ENCODE data around the gene TSPEAR.

Gene TSPEAR

DNA sequence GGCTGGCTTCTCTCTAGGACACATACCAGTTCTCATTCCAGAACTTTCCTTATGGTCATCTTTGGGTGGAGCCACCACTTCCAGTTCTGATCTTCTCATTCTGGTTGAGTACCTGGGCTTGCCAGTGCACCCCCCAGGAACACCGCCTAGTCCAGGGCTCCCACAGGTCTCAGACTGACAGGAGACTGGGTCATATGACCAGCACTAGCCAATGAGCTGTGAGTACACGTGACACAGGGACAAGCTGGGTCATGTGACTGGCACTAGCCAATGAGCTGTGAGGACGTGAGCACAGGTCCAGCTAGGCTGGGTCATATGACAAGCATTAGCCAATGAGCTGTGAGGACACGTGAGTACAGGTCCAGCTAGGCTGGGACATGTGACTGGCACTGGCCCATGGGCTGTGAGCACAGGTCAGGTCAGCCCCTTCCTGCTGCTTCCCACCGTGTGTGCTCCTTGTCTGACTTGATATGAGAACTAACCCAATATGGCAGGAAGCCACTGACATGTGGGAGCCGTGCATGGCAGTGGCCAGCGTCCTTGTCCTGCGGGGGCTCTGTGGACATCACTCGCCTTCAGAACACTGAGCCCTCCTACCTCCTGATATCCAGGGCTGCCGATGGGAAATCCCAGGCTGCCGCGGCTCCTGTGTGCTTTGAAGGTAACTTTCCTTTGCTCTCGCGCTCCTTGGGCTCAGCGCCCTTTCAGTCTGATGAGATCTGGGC lies 194.0 kb downstream of the TSPEAR start:
- H3K4me3 ChIP-seq (ENCODE audit: low read depth, low read length), result no peak overlapping the region
- peak; percentile 7 for DNase-seq (ENCODE audit: low read depth)

DNA sequence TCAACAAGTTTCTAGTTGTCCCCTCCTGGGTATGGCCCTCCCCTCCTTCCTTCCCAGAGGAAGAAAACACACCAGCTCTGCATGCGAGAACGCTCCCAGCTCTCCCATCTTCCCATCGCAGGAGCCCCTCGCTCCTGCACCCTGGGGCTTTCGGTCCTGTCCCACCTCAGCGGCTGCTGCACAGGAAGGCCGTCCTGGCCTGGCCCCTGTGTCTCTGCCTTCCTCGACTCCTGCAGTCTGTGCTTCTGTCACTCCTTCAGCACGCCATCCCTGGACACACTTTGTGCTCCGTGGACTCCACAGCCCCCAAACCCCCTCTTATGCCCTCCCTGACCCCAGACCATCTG lies 194.6 kb downstream of the TSPEAR start:
- H3K4me3 ChIP-seq (ENCODE audit: low read depth, low read length), result no peak overlapping the region
- no peak for DNase-seq (ENCODE audit: low read depth)

- DNase-seq (ENCODE audit: low read depth), result no peak
- H3K4me3 ChIP-seq (ENCODE audit: low read depth, low read length), result no peak overlapping the region
These were observed 195.0 kb downstream of the TSPEAR start for GRCh38 chr21:44516342-44516741.

DNA sequence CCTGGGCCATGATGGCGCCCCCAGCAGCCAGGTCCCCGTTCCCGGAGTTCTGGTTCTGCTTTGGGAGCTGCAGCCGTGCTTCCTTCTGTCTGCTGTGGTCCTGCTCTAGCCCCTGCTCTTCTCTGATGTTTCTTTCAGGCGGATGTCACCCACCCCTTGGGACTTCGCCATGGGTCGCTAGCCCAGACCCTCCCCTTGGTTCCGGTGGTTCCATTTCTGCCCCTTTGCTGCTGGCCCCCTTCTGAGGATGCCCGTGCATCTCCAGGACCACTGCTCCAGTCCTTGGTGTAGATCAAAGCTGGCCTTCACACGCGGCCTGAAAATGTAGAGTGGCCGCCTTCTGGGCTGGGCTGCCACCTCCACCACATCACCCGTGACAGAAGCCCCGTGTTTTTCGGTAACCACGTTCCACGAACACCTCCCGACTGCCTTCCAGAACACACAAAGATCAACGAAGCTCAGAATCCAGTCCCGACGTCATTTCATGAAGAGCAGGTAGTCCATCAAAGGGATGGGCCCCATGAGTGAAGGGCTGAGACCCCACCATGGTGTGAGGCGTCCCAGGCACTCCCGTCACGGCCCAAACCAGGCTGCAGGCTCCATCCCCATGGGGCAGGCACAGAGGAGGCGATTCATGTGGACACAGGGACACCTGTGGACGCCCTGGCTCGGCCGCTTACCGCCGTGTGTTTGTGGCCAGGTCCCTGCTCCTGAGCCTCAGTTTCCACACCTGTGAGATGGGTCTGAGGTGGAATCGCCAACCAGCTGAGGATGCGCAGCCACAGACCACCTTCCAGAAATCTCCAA lies 195.8 kb downstream of the TSPEAR start:
- no peak overlapping the region for H3K4me3 ChIP-seq (ENCODE audit: low read depth, low read length)
- no peak for DNase-seq (ENCODE audit: low read depth)

DNA sequence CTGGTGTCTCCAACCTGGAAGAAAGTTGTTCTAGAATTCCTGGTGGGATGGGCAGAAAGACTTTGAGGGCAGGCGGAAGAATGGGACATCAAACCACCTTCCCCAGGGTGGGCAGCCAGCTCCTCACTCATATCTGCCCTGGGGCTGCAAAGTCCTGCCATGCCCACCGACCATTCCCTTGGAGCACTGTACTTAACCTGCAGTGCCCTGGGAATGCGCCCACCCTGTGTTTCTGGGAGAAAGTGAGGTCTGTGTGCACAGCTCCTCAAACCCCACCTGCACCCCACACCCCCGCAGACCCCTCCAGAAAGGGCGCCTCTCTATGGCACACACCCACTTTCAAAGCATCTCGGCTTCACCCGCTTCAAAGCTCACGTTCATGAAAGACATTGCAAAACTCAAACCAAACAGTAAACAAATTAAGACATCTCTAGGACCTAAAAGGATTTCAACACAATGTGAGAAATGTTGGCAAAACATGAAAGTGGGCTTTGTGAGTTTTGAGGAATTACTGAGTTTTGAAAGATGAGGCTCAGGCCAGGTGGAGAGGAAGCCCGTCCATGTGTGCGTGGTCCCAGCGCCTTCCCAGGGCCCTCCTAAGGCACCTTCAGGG lies 196.5 kb downstream of the TSPEAR start:
- no peak overlapping the region for H3K4me3 ChIP-seq (ENCODE audit: low read depth, low read length)
- DNase-seq (ENCODE audit: low read depth), result no peak

GRCh38 chr21:44514218-44514520 lies 197.2 kb downstream of the TSPEAR start:
- DNase-seq (ENCODE audit: low read depth), result no peak

GRCh38 chr21:44513389-44514217 lies 197.8 kb downstream of the TSPEAR start:
- no peak overlapping the region for H3K4me3 ChIP-seq (ENCODE audit: low read depth, low read length)
- no peak for DNase-seq (ENCODE audit: low read depth)

More at GRCh38 chr21:44514218-44514520, 197.2 kb downstream of the TSPEAR start:
- H3K4me3 ChIP-seq (ENCODE audit: low read depth, low read length), result no peak overlapping the region

DNA sequence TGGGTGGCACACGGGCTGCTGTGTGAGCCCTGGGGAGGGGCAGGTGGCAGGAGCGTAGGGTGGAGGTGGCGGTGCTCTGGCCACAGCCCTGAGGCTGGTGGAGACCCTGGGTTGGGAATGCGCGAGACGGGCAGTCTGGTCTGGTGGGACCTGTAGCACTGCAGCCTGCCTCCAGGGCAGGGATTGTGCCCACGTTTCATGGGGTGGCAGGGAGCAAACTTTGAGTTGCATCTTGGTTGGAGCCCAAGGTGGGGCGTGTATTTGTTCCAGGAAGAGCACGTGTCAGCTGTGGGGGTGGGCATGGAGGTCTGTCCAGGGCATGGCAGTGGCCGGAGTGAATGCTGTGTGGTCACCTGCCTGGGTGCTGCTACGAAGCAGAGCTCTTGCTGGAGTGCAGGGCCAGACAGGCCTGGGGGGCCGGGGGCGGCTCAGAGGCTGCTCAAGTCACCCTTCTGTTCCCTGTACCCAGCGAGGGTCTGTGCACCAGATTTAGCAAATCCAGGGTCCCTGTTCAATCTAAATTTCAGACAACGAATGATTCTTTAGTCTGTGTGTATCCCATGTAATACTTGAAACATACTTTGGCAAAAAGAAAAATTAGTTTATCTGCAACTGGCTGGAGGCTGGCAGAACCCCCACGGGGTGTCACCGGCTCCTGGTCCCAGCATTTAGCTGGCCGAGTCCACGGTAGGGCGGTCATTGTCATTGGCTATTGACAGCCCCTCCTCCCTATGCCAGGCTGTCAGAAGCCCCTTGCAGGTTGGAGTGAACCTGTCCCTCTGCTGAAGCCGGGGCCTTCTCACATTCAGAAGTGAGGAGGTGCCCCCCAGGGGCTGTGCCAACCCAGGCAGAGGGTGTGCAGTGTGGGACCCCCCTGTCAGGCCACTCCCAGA lies 198.6 kb downstream of the TSPEAR start:
- no peak overlapping the region for H3K4me3 ChIP-seq (ENCODE audit: low read depth, low read length)
- DNase-seq (ENCODE audit: low read depth), result no peak

DNA sequence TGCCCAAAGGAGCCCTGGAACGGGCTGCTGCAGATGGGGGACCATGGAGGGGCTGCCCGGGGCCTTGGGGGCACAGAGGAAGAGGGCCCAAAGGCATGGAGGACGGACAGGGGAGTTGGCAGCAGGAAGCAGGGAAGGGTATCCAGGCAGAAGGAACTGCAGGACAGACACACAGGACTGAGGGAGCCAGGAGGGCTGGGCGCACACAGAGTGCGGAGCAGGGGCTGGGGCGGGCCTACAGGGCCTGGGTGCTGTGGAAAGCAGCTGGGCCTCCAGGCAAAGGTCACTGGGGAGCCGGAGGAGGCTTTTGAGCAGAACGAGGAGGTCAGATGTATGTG lies 199.5 kb downstream of the TSPEAR start:
- no peak for DNase-seq (ENCODE audit: low read depth)
- H3K4me3 ChIP-seq (ENCODE audit: low read depth, low read length), result no peak overlapping the region

GRCh38 chr21:44511219-44511937 lies 200.0 kb downstream of the TSPEAR start:
- no peak overlapping the region for H3K4me3 ChIP-seq (ENCODE audit: low read depth, low read length)
- DNase-seq (ENCODE audit: low read depth), result no peak

- DNase-seq (ENCODE audit: low read depth), result no peak
- H3K4me3 ChIP-seq (ENCODE audit: low read depth, low read length), result no peak overlapping the region
These were observed 200.7 kb downstream of the TSPEAR start for GRCh38 chr21:44510508-44511218.

DNA sequence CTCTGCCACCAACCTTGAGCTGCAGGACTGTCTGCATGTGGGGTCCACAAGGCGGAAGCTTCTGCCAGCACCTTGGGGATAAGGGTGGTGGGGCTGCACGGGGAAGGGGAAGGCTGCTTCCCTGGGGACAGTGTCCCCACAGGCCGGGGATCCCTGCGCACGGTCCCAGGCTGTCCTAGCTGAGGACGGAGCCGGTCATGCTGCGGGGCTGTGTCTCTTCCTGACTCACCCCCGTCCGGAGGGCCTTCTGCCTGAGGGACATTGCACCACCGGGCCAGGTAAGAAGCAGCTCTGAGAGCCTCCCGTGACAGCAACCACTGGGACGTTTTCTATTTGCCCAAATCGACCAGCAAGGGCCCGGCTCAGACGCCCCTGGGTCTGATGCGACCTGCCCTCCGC lies 201.3 kb downstream of the TSPEAR start:
- H3K4me3 ChIP-seq (ENCODE audit: low read depth, low read length), result no peak overlapping the region
- DNase-seq (ENCODE audit: low read depth), result no peak

GRCh38 chr21:44509539-44509938 lies 201.8 kb downstream of the TSPEAR start:
- no peak for DNase-seq (ENCODE audit: low read depth)
- H3K4me3 ChIP-seq (ENCODE audit: low read depth, low read length), result no peak overlapping the region

- no peak overlapping the region for H3K4me3 ChIP-seq (ENCODE audit: low read depth, low read length)
- DNase-seq (ENCODE audit: low read depth), result no peak
These were observed 202.5 kb downstream of the TSPEAR start for GRCh38 chr21:44508711-44509445.

DNA sequence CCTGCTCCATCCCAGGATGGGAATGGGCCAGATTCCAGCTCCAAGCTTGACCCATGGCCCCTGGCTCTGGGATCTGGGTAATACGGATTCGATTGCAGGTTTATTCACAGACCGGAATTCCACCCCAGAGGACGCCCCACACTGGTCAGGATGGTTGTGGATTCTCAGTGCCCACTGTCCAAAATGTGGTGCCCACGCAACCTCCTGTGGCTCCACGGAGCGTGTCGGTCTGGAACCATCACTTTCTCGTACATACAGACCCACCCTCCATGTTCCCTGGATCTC lies 203.0 kb downstream of the TSPEAR start:
- H3K4me3 ChIP-seq (ENCODE audit: low read depth, low read length), result no peak overlapping the region
- DNase-seq (ENCODE audit: low read depth), result no peak

DNA sequence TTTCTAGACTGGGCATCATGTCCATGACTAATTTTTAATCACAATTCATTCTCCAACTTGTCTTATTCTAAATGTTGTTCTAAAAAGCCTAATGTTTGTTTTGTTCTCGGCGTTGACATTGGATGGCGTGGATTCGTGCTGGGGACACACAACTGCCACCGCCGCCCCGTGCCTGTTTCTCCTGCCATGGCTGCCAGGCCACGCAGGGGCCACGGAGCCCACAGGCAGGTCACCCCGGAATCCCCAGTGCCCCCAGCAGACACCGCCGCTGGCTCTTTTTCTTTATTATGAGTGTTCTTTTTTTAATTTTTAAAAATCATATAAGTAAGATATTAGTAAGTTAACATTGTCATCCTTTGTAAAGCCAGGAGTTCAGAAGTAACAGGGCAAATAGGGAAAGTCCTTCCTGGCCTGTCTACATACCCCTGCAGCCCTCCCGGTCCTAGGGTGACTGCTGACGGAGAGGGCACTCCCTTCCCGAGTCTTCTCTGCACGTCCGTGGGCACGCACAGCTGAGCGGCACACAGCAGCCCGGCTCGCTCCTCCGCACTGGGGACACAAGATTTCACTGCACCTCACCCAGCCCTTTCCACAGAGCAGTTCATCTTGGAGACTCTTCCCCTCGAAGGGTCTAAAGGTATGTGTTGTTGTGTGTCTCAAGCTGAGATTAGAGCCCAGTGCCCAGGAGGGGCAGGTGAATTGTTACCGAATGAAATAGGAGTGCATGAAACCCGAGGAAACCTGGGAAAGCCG lies 203.5 kb downstream of the TSPEAR start:
- DNase-seq (ENCODE audit: low read depth), result no peak
- no peak overlapping the region for H3K4me3 ChIP-seq (ENCODE audit: low read depth, low read length)
